Nucleus accumbens (tissue), 56 donors: ENCODE results near the gene CNTNAP5.

Experiments used
- DNase-seq, 56 donors: peaks; one replicate each; lab custom pipeline; 2025; lab: John Stamatoyannopoulos, UW

Gene CNTNAP5

DNA sequence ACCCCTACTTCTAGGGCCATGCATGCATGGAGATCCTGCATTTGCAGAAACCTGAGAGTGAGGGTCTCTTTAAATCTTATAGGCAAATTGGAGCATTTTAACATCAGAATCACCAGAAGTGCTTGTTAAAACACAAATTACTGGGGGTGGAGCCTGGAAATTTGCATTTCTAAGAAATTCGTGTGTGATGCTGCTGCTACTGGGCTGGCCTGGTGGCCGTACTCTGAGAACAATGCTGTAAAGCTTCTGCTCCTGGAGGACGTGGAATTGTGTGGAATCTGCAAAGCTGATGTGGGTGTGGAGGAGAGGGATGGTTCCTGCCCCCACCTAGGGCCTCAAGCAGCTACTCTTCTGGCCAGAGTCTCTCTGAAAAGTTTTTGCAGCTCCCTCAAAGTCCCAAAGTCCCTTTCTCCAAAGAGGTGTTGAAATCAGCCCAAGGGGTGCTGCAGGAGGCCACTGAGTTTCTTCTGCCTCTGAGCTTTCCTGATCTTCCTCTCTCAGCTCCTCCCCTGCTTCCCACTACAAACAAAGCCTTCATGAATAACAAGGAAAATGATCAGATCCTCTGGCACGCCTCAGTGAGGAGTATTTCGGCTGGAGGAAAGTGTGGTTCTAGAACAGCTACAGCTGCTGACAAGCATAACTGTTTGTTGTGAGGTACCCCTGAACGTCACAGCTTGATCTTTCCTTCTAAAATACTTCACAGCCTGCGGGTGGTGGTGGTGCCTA is 508.3 kb downstream of the CNTNAP5 start:
- DNase-seq, result no peak

DNA sequence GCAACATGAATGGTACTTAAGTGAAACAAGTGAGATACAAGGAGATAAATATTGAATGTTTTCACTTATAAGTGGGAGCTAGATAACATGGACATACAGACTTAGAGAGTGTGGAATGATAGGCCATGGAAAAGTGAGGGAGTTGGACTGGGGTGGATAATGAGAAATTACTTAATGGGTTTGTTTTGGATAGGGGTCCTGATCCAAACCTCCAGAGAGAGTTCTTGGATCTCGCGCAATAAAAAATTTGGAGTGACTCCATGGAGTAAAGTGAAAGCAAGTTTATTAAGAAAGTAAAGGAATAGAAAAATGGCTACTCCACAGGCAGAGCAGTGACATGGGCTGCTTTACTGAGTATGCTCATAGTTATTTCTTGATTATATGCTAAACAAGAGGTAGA is 508.9 kb downstream of the CNTNAP5 start:
- DNase-seq, result no peak

DNA sequence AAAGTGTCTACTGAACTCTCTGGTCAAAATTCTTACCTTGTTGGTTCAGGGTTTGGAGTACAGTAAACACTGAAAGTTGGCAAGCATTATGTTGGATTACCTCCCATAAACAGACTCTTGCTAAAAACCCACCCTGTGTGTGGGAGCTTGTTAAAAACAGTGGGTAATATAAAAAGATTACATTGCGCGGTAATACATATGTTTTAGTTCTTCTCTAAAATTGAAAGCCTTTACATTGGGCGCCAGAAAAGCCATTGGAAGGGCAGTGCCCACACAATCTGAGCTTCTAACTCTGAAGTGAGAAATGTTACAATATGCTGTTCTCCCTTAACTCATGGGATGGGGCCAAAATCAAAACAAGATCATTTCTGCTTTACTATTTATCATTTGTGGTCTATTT is 510.7 kb downstream of the CNTNAP5 start:
- DNase-seq, result no peak

DNA sequence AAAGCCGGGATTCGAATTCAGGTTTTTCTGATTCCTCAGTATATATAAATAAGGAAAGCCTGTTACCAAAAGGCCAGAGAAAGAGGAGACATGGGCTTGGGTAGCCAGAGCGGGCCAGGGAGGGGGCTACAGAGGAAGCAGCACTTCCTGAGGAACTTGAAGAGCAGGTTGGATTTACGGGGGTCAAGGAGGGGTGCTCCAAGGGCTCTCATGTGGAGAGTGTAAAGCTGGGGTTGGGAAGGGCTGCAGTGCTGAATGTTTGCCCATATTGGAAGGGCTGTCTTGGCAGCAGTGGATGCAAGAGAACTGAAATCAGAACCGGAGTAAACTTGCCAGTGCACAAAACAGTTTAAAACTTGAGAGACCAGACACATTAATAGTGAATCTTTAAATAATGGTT is 511.5 kb downstream of the CNTNAP5 start:
- no peak for DNase-seq

DNA sequence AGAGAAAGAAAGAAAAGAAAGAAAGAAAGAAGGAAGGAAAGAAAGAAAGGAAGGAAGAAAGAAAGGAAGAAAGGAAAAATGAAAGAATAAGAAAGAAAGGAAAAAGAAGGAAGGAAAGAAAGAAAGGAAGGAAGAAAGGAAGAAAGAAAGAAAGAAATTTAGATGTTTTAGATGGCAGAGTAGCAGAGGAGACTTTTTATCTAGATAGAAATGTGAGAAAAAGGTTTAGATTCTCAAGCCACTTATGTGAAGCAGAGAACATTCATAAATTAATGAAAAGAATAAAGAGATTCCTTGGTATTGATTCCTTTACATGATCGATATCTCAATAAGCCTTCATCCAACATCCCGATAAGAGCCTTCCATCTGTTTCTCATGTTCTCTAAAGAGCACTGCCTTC is 513.5 kb downstream of the CNTNAP5 start:
- DNase-seq, result no peak

DNA sequence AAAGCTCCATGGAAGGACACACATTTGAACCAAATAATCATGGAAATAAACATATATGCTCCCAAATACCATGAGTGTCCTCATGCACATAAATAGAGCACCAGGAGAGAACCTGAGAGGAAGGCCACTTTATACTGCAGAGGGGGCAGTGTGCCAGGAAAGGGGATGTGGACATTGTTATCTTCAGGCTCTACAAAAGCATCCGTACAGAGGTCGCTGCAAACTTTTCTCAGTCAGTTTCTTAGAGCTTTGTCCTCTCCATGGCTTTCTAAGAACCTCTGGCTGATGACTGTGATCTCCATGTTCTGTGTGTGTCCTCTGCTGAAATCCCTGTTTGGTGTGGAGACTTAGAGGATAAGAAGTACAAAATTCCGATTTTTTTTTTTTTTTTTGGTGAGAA is 515.7 kb downstream of the CNTNAP5 start:
- no peak for DNase-seq

DNA sequence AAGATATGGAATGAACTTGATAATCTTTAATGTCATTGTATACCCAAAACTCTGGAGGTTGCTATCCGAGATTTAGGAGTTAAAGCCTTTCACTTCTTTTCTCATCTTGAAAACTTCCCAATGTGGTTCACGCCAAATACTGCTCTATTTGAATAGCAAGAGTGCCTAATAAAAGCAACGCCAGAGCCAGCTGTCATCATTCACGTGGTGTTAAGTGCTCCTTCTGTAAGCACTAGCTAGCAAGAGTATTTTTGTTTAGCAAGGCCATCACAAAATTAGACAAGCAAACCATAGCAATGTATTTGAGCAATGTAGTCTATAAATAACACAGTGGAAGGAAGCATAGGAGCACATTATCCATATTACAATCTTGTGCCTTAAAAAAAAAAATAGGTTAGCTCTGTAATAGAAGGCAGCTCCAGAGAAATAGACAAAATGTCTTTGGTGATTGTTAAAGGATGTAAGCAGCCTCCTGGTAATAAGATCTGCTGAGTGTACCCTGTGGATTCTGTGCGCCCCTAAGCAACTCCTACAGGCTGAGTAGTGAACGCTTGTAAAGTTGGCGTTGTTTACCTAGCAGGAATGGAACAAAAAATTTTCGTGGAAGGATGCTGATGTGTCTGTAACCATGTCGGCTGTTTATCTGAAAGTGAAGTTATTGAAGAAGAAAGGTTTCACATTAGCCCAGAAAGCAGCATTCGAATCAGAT is 518.0 kb downstream of the CNTNAP5 start:
- no peak for DNase-seq

DNA sequence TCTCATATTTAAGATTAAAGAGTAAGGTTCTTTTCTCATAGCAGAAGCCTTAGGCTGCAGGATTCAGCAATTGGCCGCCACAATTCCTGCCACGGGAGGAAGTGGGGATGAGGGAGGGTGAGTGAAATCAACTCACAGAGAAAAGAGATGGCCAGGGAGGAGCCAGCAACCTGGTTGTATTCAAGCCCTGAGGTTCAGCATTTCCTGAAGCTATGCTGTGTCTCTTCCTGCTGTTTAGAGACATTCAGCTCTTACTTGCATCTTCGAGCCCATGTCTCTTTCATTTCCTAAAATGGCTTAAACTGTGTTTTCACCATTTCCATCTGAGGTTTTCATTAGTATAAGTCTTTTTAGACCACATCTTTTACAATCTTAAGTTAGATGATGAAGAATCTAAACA is 522.6 kb downstream of the CNTNAP5 start:
- DNase-seq, result no peak

DNA sequence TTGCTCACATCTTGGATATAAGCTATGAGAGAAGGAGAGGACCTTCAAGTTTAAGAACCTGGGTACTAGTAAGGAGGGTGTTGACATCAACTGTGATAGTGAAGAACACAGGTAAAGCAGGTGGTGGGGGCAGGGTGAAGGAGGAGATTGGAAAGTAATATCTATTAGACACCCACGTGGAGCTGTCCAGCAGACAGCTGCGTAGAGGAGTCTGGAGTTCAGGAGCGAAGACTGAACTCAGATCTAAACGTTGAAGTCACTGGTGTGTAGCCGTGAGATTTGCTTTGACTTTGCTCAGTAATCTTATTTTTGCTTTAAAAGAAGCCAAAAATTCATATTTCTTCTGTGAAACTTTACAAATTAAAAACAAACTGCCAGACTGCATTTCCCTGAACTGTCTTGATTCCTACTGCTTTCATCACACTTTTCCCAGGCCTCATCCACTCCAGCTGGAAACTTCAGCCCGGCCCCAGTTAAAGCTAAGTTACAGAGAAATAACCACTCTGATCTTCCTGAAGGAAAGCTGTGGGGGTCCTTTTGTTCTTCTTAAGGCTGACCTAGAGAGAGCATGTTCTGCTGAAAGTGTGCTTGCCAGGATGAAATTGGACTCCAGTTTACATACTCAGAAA is 533.3 kb downstream of the CNTNAP5 start:
- no peak for DNase-seq

DNA sequence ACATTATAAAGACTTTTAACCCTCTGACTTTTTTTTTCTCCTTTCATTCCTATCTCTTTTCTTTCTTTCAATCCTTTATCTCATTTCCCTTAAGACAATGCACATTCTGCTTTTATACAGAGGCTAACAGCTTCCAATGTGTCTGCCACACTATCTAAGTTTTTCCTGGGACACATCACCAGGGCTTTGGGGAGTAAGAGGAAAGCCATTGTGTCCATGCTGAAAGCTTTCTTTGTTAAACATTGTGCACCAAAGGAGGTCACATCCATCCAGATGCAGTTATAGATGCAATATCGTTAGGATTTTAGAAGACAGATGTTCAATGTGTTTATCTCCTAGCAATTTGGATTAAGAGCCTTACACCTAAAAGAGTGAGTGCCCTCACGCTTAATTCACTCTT is 534.1 kb downstream of the CNTNAP5 start:
- DNase-seq, result no peak

DNA sequence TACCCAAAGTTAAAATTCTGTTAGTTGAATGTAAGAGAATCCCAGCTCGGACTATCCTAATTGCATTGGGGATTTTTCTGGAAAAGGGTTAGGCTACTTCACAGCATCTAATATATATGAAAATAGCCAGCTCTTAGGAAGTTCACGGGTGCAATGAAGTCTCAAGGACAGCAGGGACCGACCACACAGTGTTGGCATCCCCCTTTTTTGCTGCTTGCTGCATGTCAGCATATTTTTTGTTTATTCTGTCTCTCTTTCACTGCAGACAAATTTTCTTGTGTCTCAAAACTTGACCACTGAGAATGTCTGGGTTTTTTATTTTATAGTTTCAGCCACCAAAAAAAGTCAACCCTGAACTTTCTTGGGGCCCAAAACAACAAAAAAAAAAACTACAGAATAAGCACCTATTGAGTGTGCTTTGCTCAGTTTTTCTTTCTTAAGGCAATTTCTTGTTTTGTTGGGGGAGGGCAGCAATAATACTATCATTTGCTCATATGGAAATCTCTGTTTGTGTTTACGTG is 535.6 kb downstream of the CNTNAP5 start:
- no peak for DNase-seq

DNA sequence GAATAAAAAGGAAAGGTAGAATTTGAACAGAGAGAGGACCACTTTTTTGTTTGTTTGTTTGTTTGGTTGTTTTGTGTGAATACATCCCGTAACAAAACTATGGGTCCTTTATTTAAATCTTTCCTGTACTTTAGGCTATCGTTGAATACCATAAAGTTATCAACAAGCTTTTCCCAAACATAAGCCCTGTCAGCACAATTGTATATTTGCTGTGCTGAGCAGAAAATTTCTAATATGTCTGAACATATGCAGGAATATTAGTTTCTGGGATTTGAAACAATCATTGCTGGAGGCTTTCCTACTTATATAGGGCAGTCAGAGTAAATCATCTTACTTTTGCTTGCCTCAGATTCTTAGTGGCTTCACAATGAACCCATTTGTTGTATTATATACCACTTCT is 536.4 kb downstream of the CNTNAP5 start:
- no peak for DNase-seq

DNA sequence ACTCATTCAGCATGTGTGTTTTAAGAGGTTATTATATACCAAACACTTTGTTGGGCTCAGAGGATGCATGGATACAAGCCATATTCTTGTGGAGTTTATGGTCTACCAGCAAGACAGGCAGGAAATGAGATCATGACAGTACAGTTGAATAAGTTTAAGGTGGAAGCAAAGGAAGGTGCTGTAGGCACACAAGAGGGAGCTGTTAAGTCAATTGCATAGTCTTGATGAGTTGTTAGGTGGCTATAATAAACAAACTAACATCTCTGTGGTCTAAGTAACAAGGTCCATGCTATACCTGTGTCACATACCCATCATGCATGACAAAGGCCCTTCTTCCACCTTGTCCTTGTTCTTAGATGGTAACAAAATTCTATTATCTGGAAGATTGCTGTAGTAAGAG is 538.3 kb downstream of the CNTNAP5 start:
- no peak for DNase-seq

DNA sequence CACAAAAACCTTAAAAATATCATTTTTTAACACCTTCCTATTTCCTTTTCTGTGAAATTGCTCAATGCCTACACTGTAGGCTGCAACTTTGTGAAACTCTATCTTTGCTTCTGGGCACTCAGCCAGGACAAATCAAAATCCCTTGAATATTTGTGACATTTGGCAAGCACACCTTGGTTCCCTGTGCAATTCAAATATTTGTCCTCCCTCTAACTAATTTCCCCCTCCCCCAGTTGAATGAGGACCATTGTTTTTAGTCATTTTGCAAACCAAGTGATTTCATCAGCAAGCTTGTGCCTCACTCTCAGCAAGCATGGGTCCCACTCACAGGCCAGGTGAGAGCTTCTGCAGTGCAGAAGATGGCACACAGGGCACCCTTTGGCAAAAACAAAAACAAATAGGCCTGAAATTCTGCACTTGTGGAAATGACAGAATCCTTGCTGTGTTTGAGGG is 541.5 kb downstream of the CNTNAP5 start:
- DNase-seq, result peak in 1 of 56 donors; percentile 4

DNA sequence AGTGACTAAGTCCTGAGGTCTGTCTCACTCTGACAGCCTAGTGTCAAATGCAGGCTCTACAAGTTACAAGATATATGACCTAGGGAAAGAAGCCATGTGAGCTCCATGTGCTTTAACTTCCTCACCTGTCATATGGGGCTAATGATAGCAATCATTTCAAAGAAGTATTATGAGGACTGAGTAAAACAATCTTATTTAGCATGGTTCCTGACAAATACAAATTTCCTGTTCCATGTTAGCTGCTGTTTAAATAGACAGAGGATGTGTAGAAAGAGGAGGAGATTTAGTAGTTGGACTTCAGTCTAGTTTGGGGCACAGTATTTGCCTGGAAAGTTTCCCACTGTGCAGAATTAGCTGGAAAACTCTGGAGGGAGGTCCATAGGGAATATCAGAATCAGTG is 545.8 kb downstream of the CNTNAP5 start:
- no peak for DNase-seq

DNA sequence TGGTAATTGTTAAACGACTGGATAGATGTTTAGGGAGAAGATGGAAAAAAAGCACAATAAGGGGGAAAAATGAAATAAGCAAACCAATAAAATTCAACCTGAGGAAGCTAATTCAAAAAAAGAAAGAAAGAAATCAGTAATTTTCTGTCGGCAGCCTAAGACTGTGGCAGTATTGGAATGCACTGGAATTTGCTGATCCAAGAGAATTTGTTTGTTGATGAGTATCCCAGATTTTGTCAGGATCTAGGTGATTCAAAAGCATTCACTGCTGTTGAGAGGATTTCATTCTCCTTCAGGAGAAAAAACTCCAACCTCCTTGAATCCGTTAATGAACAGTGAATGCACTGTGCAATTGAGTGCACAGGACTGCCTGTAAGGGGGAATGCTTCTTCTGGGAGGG is 546.7 kb downstream of the CNTNAP5 start:
- no peak for DNase-seq

DNA sequence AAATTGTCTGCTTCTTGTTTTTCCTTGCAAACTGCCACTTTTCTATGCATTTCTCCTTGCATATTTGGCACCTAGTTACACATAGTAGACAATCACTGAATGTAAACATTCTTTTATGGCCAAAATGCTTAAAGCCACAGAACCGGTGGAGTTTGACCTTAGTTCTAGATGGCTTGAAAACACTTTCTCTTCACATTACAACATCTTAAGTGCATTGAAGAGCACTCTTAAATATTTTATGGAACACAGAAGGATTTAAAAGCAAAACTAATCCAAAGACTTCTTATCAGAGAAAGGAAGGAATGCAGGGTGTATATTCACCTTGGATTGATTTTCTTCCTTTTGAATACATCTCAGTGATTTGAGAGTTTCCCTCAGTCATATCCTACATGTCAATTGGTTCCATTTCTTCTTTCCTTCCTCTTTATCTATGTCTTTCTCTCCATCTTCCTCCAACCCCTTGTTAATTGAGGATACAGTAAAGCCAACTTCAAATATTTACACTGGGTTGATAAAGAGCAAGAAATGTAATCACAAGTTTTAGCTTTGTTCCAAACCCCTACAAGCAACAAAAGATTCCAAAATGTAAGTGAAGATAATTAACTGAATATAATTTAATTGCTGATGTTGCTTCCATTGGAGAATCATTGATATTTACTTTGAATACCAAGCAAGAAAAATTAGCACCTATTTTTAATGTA is 548.0 kb downstream of the CNTNAP5 start:
- DNase-seq, result no peak

DNA sequence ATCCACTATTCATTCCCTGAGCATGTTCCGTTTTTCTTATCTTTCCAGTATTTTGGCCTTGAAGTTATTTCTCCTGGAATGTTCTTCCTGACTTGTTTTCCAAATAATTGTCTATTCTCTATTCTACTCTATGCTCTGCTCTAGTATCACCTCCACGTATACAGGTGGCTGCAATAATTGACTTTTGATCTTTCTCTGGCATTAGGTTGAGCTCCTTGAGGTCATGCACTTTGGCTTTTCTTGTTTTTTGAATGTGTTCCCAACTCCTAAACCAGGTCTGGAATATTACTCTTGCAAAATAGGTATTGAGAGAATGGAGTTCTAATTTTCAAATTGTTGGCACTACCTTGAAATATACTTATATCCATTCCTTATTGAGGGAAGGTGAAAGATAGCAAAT is 550.4 kb downstream of the CNTNAP5 start:
- no peak for DNase-seq

DNA sequence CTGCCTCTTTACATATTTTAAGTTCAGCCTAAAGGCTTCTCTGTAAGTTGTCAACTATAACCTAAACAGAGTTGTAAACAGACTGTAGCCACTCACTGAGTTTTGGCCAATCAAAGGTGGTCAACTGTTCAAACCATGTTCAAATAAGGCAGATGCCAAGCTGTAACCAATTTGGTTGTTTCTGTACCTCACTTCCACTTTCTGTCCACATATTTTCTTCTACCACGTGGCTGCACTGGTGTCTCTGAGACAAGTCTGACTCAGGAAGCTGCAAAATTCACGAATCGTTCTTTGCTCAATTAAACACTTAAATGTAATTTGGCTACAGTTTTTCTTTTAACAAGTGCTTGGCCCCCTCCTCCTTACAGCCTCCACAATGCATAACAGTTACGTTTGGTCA is 555.2 kb downstream of the CNTNAP5 start:
- DNase-seq, result no peak

DNA sequence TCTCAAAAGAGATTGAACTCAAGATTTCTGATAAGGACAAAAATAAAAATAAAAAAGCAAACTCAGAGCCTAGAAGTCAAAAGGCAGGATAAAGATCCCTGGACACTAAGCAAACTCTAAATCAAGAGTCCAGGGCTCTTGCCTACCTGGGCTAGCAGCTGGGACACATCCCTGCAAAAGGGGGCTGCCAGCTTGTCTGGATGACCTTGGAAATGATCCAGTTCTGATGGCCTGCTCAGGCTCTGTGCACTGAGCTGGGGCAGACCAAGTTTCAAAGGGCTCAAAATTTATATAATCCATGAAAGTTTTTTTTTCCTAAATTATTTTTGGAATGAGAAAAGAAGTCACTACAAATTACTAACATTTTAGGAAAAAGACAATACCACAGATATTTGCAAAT is 557.3 kb downstream of the CNTNAP5 start:
- no peak for DNase-seq

DNA sequence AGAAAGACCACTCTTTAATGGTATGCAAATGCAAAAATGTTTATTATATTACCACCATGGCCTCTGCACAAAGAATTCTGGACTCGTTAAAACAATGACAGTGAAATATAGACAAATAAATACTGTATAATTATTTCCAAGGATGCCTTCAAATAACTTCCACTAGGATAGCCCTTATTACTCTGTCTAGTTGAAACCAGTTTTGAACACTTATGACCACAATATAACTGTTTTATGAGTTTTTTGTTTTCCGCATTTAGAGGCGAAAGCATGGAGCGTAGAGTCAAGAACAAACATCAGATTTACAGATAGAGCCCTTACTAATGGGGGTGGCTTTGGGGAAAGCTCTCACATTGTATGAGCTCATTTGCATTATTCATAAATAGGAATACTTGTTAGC is 559.5 kb downstream of the CNTNAP5 start:
- DNase-seq, result no peak
